Stimulated activated CD4-positive, alpha-beta T cell treated with anti-CD3 and anti-CD28 coated beads, Interleukin-12 subunit alpha, Interleukin-12 subunit beta, amount 100 ng/mL, for 48 hours (primary cell): Measurements from ENCODE around the gene GSDMA.
"Not testable (repeated sequence)": the region's sequence is repeated elsewhere in the genome, so short reads cannot be mapped to it uniquely, and the experiment has no call there.

Source experiments
- DNase-seq, 3 donors: peaks; one replicate each; pipeline ENCODE4 v3.0.0-alpha.2; 2020; ENCODE audit warnings: low read depth in 2 of 3, low spot score in 1 of 3

GSDMA gene

GRCh38 chr17:39928858-39929645 is 33.8 kb upstream of the GSDMA start:
- no peak for DNase-seq

DNA sequence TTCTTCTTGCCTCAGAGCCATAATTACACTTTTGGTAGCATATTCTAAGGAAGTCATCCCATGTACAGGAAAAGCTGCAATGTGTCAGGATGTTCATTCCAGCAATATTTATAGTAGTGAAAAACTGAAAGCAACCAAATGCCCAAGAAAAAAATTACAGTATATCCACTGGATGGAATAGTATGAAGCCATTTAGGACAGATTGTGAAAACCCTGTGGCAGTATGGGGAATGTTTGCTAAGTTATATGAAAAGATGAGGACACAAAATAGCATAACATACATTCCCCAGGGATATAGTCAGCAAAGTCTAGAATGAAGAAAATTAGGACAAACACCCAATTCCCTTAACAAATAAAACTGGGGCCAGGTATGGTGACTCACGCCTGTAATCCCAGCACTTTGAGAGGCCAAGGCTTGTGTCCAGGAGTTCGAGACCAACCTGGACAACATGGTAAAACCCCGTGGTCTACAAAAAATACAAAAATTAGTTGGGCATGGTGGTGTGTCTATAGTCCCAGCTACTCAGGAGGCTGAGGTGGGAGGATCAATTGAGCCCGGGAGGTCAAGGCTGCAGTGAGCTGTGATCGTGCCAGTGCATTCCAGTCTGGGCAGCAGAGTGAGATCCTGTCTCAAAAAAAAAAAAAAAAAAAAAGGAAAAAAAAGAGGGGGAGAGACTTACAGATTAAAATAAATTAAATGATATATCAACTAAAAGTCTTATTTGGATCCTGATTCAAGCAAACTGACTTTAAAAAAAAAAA is 33.0 kb upstream of the GSDMA start:
- DNase-seq: no peak

DNA sequence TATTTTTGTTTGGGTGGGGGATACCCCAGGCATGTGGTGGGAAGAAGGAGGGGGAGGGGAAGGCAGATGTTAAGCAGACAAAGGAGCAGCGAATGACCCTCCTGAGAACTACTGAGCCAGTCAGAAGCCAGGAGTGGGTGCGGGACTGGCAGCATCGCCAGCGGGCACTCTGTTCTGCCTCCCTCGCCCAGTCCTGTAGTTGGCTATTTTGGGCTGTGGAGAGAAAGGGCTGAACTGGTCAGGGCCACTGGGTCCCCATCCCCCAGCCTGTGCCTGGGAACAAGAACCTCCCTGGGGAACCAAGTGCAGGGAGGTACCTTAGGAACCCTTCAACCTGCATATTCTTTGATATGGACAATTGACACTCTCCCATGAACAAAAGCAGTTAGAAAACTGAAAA is 28.9 kb upstream of the GSDMA start:
- DNase-seq: no peak

GRCh38 chr17:39934324-39934723 is 28.5 kb upstream of the GSDMA start:
- no peak for DNase-seq

- DNase-seq: no peak
Measured at GRCh38 chr17:39935909-39936308, 26.9 kb upstream of the GSDMA start.

GRCh38 chr17:39937447-39937846 is 25.4 kb upstream of the GSDMA start:
- DNase-seq: no peak

- no peak for DNase-seq
Measured at GRCh38 chr17:39938140-39938869, 24.5 kb upstream of the GSDMA start.

GRCh38 chr17:39939106-39939505 is 23.7 kb upstream of the GSDMA start:
- no peak for DNase-seq

- peak; percentile 13 to 46 (median 23) for DNase-seq
Measured at GRCh38 chr17:39939588-39940419, 23.0 kb upstream of the GSDMA start.

DNA sequence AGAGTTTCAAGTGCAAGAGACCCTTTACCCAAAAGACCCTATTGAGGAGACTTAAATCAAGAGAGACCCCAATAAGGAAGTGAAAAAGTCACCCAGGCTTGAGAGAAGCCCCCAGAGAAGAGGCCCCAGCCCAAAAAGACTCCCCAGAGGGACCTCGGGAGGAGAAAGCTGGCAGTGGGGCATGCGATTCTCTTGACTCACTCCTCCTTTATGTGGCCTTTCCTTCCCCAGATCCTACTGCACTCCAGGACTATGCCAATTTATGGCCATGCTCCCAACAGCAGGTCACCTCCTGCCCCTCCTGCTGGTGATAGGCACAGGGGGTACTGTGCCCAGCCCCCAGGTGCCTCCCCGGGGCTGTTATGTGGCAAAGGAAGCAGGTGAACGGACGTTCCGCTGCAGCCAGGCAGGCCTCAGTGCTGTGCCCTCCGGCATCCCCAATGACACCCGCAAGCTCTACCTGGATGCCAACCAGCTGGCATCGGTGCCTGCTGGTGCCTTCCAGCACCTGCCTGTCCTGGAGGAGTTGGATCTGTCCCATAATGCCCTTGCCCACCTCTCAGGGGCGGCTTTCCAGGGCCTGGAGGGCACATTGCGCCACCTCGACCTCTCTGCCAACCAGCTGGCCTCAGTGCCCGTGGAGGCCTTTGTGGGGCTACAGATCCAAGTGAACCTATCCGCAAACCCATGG is 19.0 kb upstream of the GSDMA start:
- no peak for DNase-seq

DNA sequence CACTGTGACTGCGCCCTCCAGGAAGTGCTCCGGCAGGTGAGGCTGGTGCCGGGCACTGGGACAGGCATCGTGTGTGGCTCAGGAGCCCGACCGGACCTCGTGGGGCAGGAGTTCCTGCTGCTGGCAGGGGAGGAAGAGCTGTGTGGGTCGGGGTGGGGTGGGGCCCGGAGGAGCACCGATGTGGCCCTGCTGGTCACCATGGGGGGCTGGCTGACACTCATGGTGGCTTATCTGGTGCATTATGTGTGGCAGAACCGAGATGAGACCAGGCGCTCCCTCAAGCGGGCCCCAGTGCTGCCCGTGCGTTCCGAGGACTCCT is 18.5 kb upstream of the GSDMA start:
- no peak for DNase-seq

- DNase-seq: no peak
Measured at GRCh38 chr17:39946551-39947330, 16.1 kb upstream of the GSDMA start.

DNA sequence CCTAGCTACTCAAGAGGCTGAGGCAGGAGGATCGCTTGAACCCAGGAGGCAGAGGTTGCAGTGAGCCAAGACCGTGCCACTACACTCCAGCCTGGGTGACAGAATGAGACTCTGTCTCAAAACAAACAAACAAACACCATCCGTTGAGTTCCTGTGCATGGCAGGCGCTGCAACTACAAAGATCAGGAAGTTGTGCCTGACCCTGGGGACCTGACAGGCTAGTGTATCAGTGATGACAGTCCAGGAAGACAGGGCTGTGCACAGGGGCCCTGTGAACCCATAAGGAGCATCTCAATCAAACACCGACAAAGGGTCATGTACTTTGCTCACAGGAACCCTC is 14.3 kb upstream of the GSDMA start:
- DNase-seq: not testable (repeated sequence)

DNA sequence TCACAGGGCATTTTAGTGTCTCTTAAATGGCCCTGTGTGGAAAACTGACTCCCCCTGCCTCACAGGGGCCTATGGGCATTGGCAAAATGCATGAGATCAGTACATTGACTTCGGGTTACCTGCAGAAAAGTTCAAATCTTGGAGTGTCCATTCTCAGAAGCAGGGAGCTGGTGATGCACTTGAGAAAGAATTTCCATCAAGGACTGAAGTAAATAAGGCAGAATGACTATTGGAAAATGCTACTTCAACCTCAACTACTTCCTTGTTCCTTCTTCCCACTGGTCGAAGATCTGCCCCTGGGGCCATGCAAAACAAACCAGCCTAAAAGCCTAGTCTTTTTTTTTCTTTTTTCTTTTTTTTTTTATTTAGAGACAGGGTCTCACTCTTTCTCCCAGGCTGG is 13.8 kb upstream of the GSDMA start:
- DNase-seq: no peak

DNA sequence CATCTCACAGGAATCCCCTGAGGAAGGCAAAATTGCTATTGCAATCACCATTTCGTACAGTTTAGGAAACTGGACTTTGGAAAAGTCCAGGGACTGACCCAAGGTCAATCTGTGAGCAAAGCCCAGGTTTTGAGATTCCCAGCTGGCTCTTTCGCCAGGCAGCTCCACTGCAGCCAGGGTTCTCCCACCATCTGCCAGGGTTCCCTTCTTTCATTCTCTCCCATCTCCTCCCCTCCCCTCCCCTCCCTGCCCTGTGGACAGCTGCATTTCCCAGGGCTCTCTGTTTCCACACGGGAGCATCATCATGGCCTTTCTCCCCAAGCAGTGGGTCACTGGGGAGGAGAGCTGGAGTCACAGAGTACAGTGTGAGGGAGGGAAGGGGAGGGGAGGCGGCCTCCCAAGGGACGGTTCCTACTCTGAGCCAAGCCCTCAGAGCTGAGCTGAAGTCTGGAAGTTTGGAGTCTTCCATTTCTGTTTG is 11.9 kb upstream of the GSDMA start:
- no peak for DNase-seq

DNA sequence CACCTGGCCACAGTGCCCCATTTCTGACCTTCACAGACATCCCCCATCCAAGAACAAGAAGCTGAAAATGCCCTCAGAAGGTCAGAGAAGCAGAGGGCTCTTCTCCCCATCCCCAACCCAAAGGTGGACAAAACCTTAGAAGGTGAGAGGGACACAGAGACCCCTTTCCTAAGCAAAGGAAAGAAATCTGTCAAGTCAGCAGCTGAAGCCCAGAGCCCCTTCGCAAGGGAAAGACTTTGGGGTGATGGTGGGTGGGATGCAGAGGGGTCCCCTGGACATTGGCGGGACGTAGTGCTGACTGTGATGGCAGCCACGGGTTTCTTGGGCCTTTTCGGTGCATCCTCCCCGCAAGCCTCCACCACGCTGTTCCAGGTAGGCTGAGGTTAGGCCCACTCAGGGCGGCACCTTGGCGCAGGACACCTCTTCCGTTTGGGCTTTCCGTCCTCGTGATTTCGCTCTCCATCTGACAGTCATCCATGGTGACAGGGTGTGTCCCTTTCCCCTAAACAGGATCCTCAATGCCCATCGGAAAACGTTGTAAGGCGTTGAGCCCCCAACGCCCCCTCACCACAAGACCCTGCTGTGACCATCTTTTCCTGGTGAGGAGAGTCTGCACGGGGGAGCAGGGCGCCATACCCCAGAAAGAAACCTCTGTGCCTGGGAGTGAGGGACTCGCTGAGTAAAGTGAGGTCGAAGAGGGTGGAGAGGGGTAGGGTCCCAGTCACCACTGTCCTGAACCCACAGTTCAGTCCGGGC is 10.7 kb upstream of the GSDMA start:
- no peak for DNase-seq

GRCh38 chr17:39952680-39953470 is 9.9 kb upstream of the GSDMA start:
- DNase-seq: peak; percentile 88 to 93 (median 90)

DNA sequence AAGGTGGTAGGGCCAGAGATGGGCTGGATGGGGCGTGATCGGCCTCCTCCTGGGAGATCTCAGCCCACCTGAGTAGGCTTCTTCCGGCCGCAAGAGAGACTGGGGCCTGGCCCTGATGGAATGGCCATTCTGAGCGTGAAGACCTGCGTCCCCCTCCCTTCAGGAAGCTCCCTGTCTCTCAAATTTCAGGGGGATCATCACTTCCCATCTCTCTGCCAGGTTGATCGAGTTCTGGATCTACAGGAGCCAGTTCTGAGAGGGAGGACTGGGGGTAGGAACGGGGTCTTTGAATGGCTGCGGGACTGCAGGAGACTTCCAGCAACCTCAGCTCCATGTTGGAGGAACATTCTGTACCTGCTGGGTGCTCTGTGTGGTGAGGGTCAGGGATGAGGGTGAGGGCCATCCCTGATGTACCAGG is 9.3 kb upstream of the GSDMA start:
- no peak for DNase-seq
